Measurements from ENCODE around the gene CA6. TPM values are rescaled to one million over a fixed set of nuclear protein-coding genes. Genes with fewer than 3 reads are reported as not detected.

The CA6 gene
- total RNA-seq, 3 donors from 2014 or later (not counting 1 experiment from before 2014, with no cell fraction given), result not detected

DNA sequence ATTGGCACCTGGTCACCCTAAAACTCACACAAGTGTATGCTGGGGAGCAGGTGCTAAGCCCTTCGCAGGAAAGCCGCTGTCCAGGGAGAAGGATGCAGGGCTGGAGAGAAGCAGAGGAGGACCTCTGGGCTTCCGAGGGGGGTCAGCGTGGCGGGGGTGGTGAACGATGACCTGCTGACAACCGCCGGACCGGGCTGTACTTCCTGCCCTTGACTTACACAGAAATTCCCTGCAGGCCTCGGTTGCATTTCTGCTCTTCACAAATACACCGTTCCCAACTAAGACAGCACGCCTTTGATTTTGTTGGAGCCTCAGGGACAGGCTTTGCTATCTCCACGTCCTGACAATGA, 42.9 kb downstream of the CA6 start:
- H3K27me3 Mint-ChIP-seq (ENCODE audit: low read depth in 2 of 2), result peaks cover 0 to 4% of the 10 kb centered on the region in 2 donors
- no peaks in the 10 kb centered on the region for H3K9me3 Mint-ChIP-seq
- TF ChIP-seq, protein P1, sequence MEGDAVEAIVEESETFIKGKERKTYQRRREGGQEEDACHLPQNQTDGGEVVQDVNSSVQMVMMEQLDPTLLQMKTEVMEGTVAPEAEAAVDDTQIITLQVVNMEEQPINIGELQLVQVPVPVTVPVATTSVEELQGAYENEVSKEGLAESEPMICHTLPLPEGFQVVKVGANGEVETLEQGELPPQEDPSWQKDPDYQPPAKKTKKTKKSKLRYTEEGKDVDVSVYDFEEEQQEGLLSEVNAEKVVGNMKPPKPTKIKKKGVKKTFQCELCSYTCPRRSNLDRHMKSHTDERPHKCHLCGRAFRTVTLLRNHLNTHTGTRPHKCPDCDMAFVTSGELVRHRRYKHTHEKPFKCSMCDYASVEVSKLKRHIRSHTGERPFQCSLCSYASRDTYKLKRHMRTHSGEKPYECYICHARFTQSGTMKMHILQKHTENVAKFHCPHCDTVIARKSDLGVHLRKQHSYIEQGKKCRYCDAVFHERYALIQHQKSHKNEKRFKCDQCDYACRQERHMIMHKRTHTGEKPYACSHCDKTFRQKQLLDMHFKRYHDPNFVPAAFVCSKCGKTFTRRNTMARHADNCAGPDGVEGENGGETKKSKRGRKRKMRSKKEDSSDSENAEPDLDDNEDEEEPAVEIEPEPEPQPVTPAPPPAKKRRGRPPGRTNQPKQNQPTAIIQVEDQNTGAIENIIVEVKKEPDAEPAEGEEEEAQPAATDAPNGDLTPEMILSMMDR (IDR thresholded peaks at IDR 0.05), result no peak
- H3K36me3 ChIP-seq (ENCODE audit: control insufficient read depth, insufficient read depth, low read length), result no peaks in the 10 kb centered on the region
- H3K4me3 ChIP-seq (ENCODE audit: low read length), result no peak overlapping the region
- intact Hi-C loops (cut with micrococcal nuclease), result loop anchor here (1.0 kb wide), 2 partner anchors 70 to 129 kb away; no protein-coding TSS in a partner anchor
- WGBS (ENCODE audit: insufficient coverage), result 93% methylated on average over 13 of the region's 13 CpGs
- peaks cover 7% of the 10 kb centered on the region for H3K4me1 ChIP-seq (ENCODE audit: control insufficient read depth, insufficient read depth, low read length)
- ATAC-seq (no peak), DNase-seq (no peak)
- H3K36me3 Mint-ChIP-seq, result no peaks in the 10 kb centered on the region
- no peaks in the 10 kb centered on the region for H3K9me3 ChIP-seq (ENCODE audit: control insufficient read depth, insufficient read depth, low read length)
- no peak overlapping the region for H3K4me3 Mint-ChIP-seq
- no peak overlapping the region for H3K27ac ChIP-seq (ENCODE audit: low read length)
- peaks cover 0 to 7% of the 10 kb centered on the region in 2 donors for H3K4me1 Mint-ChIP-seq
- no peaks in the 10 kb centered on the region for H3K27me3 ChIP-seq (ENCODE audit: control insufficient read depth, insufficient read depth, low read length)
- no peak overlapping the region for H3K27ac Mint-ChIP-seq

DNA sequence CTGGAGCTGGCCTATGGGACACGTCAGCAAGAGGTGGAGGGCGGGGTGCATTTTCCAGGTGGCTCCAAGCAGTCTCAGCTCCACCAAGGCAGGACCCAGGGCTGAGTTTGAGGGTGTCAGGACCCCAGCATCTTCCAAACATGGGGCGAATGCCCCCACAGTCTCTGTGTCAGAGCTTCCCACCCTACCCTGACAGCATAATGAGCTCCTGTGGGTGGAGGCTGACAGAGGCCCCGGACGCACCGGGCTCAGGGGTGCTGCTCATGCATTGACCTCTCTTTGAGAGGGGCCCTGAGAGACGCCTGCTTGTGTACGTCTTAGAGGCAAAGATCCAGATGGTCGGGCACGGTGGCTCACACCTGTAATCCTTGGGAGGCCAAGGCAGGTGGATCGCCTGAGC, 43.4 kb downstream of the CA6 start:
- H3K27ac ChIP-seq (ENCODE audit: low read length), result no peak overlapping the region
- Mint-ChIP-seq H3K27ac (no peak overlapping the region), H3K27me3 (ENCODE audit: low read depth in 2 of 2) (peaks cover 0 to 4% of the 10 kb centered on the region in 2 donors), H3K4me3 (no peak overlapping the region), H3K36me3 (no peaks in the 10 kb centered on the region), H3K9me3 (no peaks in the 10 kb centered on the region), H3K4me1 (peaks cover 0 to 7% of the 10 kb centered on the region in 2 donors)
- H3K27me3 ChIP-seq (ENCODE audit: control insufficient read depth, insufficient read depth, low read length), result no peaks in the 10 kb centered on the region
- H3K4me1 ChIP-seq (ENCODE audit: control insufficient read depth, insufficient read depth, low read length), result peaks cover 7% of the 10 kb centered on the region
- H3K9me3 ChIP-seq (ENCODE audit: control insufficient read depth, insufficient read depth, low read length), result no peaks in the 10 kb centered on the region
- H3K36me3 ChIP-seq (ENCODE audit: control insufficient read depth, insufficient read depth, low read length), result no peaks in the 10 kb centered on the region
- intact Hi-C loops (cut with micrococcal nuclease), result no loop called here
- ATAC-seq (no peak), DNase-seq (no peak)
- TF ChIP-seq, protein P1 (IDR thresholded peaks at IDR 0.05), result no peak
- H3K4me3 ChIP-seq (ENCODE audit: low read length), result no peak overlapping the region
- WGBS (ENCODE audit: insufficient coverage), result 89% methylated on average over 11 of the region's 11 CpGs

DNA sequence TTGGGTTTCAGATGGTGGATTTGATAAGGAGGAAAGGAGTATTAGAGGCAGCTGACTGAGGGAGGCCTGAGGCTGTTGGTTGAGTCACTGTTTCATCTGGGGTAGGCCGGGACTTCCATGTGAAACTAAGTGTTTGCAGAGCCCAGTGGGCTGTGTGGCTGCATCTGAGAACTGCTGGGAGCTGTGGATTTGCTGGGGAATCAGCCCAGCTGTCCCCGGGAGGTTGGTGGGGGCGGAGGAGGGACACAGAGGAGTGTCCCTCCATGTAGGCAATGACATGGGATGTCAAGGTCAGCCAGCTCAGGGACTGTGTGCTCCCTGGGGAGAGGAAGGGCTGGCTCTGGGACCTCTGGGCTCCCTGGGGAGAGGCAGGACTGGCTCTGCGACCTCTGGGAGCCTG, 44.2 kb downstream of the CA6 start:
- WGBS (ENCODE audit: insufficient coverage), result 75% methylated on average over 4 of the region's 4 CpGs
- no peak overlapping the region for H3K4me3 Mint-ChIP-seq

More for the DNA sequence above, 44.2 kb downstream of the CA6 start:
- Mint-ChIP-seq H3K27ac (no peak overlapping the region), H3K27me3 (ENCODE audit: low read depth in 2 of 2) (peaks cover 0 to 4% of the 10 kb centered on the region in 2 donors), H3K36me3 (no peaks in the 10 kb centered on the region), H3K9me3 (no peaks in the 10 kb centered on the region), H3K4me1 (peaks cover 0 to 7% of the 10 kb centered on the region in 2 donors)
- intact Hi-C loops (cut with micrococcal nuclease), result no loop called here
- TF ChIP-seq, protein P1 (IDR thresholded peaks at IDR 0.05), result no peak
- Histone ChIP-seq H3K4me1 (ENCODE audit: control insufficient read depth, insufficient read depth, low read length) (peaks cover 7% of the 10 kb centered on the region), H3K27me3 (ENCODE audit: control insufficient read depth, insufficient read depth, low read length) (no peaks in the 10 kb centered on the region), H3K36me3 (ENCODE audit: control insufficient read depth, insufficient read depth, low read length) (no peaks in the 10 kb centered on the region), H3K9me3 (ENCODE audit: control insufficient read depth, insufficient read depth, low read length) (no peaks in the 10 kb centered on the region), H3K27ac (ENCODE audit: low read length) (no peak overlapping the region), H3K4me3 (ENCODE audit: low read length) (no peak overlapping the region)
- DNase-seq (no peak), ATAC-seq (no peak)

All from natural killer cell (primary cell).